Activated CD4-positive, alpha-beta T cell treated with anti-CD3 and anti-CD28 coated beads for 4 hours (primary cell): ENCODE measurements around the gene ZMYND8.
A peak's percentile ranks its signal among the peaks of the same experiment; 100 is the strongest.
"Not testable (repeated sequence)": the region's sequence is repeated elsewhere in the genome, so short reads cannot be mapped to it uniquely, and the experiment has no call there.

Experiments
- DNase-seq, 2 donors: peaks; one replicate each; pipeline ENCODE4 v3.0.0-alpha.2; 2020

Gene ZMYND8

DNA sequence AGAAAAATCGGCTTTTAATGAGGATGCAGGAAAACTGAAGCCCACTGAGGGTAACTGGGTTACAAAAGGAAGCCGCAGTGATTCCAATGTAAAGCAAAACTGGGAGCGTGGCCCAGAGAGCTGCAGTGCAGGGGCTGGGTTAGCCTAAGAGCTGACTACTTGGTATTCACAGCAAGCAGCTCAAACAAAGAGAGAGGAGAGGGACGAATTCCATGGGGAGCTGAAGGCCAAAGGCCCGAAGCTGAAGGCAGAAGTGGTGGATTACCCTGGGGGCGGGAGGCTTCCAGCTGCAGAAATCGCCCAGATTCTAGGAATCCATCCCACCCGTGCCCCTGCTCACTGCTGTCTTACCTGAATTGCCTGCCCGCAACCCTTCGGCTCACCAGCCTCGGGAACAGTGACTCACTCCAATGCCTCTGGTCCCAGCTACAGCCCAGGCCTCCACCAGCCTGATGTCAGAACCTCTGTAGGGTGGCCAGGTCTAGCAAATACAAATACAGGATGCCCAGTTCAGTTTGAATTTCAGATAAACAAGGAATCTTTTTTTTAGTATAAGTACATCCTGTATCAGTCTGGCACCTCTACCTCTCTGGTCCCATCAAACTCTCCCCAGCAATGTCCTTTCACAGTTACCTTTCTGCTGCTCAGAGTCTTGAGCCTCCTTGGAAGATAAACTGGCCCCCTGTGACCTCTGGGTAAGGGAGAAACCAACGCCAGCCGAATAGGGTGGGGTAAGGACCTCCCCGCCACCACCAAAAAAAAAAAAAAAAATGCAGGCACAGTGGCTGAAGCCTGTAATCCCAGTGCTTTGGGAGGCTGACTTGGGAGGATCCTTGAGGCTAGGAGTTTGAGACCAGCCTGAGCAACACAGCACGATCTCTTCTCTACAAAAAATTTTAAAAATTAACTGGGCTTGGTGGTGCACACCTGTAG is 14.6 kb upstream of the ZMYND8 start:
- DNase-seq = no peak

DNA sequence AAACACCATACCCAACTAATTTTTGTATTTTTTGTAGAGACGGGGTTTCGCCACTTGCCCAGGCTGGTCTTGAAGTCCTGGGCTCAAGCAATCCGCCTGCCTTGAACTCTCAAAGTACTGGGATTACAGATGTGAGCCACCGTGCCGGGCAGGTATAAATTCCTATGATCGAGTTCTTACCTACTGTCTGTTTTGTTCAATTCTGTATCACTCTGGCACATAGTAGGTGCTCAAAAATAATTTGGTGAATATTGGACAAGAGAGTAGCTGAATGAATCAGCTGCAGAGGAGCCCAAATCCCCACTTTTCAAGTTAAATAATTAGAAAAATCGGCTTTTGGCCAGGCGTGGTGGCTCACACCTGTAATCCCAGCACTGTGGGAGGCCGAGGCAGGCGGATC is 13.7 kb upstream of the ZMYND8 start:
- no peak for DNase-seq

DNA sequence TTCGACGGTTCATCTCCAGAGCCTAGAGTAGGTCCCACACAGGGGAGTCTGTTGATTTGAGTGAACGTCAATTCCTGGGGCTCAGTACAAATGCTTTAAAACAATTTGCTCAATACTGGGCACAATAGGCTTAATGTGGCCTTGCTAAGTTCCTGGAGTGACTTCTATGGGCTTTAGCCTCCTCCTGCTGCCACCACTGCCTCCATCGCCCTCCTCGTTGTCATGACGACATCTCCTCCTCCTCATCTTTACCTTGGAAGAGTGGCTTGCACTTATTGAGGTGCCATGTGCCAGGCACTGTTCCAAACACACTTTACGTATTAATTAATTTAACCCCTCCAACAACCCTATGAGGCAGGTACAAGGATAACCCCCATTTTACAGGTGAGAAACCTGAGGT is 11.8 kb upstream of the ZMYND8 start:
- DNase-seq = no peak

DNA sequence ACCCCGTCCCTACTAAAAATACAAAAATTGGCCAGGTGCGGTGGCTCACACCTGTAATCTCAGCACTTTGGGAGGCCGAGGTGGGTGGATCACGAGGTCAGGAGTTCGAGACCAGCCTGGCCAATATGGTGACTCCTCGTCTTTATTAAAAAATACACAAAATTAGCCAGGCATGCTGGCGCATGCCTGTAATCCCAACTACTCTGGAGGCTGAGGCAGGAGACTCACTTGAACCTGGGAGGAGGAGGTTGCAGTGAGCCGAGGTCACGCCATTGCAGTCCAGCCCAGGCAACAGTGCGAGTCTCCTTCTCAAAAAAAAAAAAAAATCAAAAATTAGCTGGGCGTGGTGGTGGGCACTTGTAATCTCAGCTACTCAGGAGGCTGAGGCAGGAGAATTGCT is 9.8 kb upstream of the ZMYND8 start:
- not testable (repeated sequence) for DNase-seq

DNA sequence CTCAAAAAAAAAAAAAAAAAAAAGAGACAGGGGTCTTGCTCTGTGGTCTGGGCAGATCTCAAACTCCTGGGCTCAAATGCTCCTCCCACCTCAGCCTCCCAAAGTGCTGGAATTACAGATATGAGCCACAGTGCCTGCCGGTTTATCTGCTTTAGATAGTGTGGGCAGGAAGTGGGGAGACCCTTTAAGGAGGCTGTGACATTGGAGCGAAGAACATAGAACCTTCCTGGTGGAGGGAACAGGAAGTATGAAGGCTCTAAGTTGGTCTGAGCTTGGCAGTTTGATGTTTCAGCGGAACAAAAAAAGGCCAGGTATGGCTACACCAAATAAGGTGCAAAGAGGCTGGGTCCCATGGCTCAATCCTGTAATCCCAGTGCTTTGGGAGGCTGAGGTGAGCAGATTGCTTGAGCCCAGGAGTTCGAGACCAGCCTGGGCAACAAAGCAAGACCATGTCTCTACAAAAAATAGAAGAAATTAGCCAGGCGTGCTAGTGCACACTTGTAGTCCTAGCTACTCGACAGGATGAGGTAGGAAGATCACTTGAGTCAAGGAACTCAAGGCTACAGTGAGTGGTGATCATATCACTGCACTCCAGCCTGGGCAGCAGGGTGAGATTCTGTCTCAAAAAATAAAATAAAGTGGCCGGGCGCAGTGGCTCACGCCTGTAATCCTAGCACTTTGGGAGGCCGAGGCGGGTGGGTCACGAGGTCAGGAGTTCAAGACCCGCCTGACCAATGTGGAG is 8.7 kb upstream of the ZMYND8 start:
- DNase-seq = no peak

DNA sequence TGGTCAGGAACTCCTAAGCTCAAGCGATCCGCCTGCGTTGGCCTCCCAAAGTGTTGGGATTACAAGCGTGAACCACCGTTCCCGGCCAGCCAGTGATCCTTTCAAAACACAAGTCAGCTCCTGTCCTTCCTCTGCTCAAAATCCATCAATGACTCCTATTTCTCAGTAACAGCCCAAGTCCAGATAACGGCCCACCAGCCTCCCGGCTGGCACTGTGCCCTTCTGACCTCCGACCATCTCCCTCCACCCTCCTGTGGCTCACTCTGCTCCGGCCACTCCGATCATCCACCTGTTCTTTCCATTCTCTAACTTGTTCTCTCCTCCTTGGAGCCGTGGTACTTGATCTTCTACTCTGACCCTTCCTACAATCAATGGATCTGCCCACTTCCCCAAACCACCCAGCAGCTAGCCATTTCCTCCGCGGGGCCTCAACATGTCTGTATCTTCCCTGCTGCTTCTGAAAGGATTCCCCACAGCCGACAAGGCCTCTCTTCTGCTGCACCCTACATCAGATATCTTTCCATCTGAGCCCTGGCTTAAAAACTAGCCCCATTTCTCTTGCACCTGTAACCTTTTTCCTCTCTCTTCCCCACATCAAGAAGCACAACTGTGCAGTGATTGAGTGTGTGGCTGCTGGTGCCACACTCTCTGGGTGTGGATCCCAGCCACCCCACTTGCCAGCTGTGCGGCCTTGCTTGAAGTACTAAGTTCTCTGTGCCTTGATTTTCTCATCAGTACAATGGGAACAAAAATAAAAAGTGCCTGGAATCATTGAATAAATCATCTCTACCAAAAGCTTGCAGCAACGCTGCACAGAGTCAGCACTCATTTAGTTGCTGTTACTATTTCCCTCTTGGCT is 6.1 kb upstream of the ZMYND8 start:
- DNase-seq = no peak

DNA sequence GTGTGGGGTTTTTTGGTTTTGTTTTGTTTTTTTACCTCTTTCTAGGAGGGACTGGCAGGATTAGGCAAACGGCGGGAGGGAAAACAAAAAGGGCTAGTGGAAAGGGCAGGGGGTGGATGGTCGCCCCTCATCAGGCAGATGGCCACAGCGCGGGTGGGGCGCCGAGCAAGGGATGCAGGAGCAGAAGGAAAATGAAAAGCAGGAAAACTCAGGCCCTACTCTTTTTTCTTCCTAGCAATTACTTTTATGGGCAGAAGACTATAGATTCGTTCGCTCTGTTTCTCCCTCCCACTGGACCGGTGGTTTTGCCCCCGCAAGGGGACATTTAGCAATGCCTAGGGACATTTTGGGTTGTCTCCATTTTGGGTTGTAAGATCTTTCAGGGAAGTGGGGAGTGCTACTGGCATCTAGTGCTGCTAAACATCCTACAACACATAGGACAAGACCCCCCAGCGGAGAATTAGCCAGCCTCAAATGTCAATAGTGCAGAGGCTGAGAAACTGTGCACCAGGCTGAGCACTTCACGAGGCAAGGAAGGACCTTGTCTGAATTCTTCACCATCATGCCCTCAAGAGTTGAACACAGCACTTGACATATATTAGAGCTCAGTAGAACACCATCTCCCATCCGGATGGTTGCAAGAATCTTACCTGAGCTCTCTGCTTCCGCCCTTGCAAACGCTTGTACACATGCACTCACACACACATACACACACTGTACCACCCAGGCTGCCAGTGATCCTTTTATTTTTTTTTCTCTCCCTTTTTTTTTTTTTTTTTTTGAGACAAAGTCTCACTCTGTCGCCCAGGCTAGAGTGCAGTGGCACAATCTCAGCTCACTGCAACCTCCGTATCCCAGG is 4.8 kb upstream of the ZMYND8 start:
- DNase-seq = no peak

DNA sequence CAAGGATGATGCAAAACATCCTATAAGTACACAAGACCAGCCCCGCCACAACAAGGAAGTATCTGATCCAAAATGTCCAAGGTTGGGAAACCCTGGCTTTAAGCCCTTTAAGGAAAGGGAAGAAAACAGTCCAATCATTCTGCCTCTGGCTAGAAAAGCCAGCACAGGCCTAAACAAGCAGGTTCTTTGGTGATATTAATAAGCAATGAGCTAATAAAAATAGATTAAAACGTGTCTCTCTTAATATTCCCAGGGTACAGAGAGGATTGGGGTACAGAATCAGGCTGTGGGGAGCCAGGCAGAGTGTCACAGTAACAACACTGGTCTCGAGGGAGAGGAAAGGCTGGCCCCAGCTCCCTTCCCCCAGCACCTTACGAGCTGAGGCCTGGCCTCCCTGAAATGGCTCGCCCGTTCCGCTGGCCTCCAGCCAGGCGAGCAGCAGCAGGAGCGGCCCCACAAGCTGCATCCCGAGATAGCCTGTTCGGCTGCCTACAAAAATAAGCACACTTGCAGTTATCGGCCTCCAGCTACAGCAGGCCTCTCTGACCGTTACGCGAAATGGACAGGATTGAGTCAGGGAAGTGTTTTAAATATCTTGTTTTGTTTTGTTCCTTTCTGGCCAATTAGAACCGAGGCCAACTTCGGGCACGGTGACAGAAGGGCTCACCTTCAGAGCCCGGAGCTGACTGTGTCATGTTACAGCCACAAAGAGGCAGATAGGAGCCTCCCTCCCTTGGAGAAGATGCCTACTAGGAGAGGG is 4.0 kb upstream of the ZMYND8 start:
- no peak for DNase-seq

DNA sequence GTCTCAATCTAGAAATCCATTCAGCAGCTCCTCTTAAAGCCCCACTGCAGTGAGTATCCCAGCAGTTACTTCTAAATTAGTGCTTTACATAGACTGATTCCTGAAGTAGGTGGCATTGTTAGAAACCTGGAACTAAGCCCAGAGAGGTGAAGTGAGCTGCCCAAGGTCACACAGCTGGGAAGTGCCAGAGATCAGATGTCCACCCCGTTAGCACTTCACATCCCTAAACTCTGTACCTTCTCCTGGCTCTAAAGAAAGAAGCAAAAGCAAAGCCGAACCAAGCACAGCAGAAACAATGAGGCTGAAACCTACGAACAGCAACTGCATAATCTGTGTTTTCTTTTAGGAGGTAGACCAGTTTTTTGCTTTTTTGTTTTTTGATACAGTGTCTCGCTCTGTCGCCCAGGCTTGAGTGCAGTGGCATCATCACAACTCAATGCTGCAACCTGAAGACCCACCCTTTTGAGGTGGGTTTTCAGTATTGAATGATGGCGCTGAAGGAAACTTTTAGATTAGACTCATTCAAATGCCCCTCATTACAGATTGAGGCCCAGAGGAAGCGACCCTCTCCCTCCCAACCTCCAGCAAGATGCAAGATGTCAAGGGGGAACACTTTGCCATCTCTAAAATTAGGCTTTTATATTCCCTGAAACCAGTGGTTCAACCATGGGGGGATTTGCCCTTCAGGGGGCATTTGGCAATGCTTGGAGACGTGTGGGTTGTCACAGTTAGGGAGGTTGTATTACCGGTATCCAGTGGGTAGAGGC is 3.2 kb upstream of the ZMYND8 start:
- DNase-seq = no peak

DNA sequence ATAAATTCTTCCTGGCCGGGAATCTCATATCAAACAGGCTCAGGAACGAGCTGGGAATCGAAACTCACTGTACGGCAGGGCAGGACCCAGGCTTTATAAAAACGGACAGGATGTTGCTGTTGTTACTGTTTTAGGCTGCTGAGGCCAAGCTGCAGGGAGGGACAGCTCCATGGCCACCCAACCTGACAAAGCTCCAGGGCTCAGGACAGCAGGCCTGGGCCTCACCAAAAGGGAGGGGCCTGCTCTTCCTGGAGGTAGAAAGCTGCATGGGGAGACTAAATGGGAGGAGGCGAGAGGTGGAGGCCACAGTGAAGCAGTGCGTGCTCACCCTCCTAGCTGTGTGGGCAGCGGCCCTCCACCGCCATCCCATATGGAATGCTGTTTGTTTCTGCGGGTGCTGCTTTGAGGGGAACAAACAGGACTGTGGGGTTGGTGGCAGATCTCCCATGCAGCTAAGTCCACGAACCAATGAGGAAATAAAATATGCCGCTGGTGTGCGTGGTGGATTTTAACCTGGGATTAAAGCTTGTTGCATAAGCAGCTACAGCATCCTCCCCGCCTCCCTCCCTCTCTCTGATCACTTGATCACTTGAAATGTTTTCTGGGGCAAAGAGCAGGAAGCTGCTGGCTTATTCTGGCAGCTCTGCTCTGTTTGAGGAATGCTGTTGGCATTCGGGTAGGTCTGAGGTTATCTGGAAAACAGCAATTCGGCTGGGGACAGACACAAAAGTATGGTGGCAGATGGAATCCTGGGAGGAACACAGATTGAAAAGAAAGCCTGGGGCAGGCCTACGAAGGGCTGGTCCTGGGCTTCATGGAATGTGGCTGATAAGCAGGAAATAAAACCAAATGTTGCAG is 2.4 kb upstream of the ZMYND8 start:
- no peak for DNase-seq

DNA sequence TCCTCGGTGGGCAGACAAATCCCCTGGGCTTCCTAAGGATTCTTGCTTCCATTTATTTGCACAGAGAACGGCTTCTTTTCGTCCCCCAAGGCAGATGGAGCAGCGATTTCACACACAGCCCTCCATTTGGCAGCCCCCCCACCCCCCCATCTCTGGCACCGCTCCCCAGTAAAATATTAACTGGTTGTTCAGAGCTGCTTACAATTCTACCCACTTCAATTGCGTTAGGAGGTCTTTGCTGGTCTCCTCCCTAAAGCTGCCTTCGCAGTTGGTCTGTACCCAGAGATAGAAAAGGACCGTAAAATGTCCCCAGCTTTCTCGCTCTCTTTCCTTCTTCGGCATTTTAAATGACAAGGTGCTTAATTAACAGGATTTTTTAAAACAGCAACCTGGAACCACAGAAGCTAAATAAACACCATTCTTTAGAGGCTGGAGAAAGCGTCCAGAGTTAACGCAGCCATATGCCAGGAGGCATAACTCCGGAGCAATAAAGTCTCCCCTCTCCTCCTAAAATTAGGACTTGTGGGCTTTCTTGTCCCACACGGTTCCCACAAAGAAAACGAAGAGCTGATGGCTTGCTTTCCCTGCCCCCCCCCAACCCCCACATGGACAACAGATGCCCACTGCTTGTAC is 1.7 kb upstream of the ZMYND8 start:
- DNase-seq = no peak

DNA sequence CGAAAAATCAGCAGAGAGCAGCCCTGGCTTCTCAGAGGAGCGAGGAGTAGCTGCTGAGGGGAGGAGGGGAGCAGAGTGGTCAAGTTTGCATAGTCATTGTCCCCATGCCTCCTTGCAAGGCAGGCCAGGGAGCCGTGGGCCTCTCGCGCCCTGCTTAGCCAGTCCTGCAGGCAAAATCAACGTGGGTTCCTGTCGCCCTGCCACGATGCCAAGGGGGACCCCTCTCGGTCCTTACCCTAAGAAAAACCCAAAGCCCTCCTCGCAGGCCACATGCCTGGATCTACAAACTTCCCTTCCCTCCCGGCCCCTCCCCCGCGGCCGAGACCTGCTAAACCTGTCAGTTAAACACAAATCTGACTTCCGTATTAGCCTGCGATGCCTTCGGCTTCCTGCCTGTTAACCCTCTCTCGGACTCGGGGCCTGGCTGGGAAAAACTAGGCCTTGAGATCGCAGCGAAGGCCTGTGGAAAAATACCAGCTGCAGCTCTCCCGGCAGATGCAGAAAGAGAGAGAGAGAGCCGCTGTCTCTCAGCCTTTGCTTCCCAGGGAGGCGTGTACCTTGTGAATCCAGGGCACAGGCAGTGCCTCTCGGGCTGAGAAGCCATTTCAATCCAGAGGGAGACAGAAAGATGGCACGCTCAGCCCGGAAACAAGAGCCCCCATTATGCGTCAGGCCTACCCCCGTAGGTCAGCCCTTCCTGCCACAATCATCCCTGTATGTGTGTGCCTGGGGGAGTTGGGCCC is 968 bp upstream of the ZMYND8 start:
- DNase-seq = peak; percentile 55

DNA sequence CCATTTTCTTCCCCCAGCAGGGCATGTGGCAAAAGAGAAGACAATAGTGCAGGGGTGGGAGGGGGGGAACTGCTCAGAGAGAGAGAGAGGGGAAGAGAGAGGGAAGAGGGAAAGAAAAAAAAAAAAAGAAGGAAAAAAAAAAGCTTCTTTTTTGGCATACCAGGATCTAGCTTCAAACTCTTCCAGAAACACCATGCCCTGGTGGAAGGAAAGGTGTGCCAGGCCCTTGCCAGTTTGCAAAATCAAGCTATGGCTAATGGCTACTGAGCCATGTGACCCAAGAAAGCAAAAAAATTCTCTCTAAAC is 326 bp downstream of the ZMYND8 start:
- no peak for DNase-seq

DNA sequence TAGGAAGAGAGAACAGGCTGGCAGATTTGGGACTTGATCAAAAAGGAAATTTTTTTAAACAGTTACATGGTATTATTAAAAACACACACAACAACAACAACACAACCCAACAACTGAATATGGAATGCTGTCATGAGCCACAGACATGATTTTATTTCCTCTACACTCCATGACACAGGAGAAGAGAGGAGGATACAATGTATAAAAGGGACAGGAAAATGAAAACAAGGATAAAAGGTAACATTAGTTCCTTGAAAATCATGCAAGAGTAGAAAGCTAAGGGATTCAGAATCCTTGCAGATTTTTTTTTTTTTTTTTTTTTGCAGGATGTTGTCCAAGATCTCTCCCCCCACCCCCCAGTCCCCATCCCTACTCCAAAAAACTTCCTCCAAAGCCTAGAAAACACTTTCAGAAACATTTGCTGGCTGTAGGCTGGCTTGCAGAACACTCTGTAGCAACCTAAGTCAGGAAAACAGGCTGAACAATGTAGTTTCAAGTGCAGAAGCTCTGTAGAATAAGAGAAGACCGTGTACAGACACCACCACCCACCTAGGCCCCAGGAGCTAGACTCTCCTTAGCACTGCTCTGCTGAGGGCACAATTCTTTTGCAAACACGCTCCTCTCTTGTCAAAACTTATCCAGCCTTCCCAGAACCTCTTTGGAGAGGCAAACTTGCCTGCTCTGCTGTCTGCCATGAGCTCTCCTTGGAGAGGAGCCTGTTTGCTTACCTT is 845 bp downstream of the ZMYND8 start:
- DNase-seq = no peak

DNA sequence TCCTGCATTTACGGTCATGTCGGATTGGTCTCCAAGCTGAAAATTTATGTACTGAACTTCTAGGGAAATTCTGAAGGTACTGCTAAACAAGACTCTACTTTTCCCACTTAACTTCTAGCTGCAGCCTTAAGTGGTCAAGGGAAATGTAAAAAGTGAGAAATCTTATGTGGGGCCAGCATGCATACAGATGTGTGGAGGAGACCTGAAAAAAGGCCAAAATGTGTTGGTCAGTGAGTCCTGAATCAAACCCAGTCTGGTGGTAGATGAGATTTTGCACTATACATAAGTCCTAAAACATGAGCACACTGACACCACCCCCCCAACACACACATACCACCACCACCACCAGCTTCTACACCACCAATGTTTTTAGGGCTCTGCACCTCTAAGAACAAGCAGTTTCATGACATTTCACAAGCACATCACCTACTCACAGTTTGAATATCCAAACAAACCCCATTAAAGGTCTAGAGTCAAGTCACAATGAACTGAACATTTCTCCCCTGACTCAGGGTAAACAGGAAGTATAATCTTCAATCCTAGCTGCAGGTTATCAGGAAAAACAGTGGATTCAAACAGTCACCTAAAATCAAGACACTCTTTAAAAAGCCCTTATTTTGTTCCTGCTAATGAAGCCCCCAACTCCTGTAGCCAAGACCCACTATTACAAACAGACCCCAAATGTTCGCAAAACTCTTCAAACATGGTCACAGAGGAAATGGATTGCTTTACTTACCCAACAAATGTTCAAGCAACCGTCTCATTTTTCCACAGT is 1.6 kb downstream of the ZMYND8 start:
- DNase-seq = no peak

DNA sequence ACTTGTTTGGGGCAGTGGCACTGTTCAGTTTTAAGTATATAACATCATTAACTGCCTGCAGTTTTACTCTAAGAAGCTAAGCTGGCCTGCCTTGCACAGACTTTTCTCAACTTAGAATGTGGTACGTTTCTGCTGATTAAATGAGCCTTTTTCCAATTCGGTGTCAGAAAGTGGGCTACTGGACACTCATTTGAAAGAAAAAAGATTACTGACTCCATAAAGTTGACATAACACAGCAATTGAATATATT is 2.1 kb downstream of the ZMYND8 start:
- DNase-seq = no peak

DNA sequence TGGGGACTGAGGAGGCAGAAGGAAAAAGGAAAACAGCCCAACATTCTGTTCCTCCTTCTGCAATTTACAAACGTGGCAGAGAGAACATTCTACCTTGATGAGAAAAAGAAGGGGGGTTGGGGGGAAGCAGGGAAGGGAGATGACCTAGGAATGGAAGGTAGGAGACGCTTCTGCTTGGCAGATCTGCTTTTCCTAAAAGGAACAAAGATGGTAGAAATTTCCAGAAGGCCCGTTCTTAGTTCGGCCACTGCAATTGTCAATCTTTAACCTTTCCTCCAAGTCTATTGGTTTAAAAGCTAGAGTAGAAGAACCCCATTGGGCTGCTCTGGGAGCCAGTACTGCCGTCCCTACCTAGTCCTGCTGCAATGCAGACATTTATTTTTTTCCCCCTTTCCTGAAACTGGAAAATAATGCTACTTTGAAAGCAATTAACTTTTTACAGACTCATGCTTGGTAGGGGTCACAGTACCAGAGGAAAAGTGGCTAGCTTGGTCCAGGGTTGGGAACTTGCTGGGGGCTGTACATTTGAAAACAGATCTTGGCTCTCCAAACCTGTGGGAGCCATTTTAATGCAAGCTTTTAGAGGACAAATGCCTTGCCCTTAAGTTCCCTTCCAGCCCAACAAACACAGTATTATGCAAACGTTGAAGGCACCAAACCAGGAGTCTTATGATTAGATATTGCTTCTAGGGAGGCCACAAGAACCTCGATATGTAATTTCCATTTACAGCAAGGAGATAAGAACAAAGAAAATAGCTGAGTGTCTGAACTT is 2.6 kb downstream of the ZMYND8 start:
- DNase-seq = no peak
